Smooth muscle cell (in vitro differentiated cells): ENCODE measurements around the gene ZC3H6. TPM values are rescaled to one million over a fixed set of nuclear protein-coding genes. Genes with fewer than 3 reads are reported as not detected.

Experiments used
- DNase-seq: peaks from one replicate; lab custom pipeline; 2025; ENCODE audit not compliant: unreplicated experiment; lab: John Stamatoyannopoulos, UW
- H2AFZ ChIP-seq: fragments of 200-600 bp; sonication (generic); 2 replicates; pipeline ENCODE4 v1.6.0; 2016; ENCODE audit warnings: antibody characterized with exemption, low read depth, mild to moderate bottlenecking
- H3F3A ChIP-seq: fragments of 200-600 bp; sonication (generic); 2 replicates; pipeline ENCODE4 v1.6.0; 2017; ENCODE audit warnings: antibody characterized with exemption, low read depth
- H3K27ac ChIP-seq: fragments of 200-600 bp; sonication (generic); 2 replicates; pipeline ENCODE4 v1.5.1; 2016; ENCODE audit warnings: low read depth, mild to moderate bottlenecking
- H3K27me3 ChIP-seq: fragments of 200-600 bp; sonication (generic); 2 replicates; pipeline ENCODE4 v1.6.1; 2016; ENCODE audit warnings: low read depth, mild to moderate bottlenecking
- H3K36me3 ChIP-seq: fragments of 200-600 bp; sonication (generic); 2 replicates; pipeline ENCODE4 v1.5.1; 2016; ENCODE audit warnings: low read depth
- H3K4me1 ChIP-seq: fragments of 200-600 bp; sonication (generic); 2 replicates; pipeline ENCODE4 v1.5.1; 2016; ENCODE audit warnings: low read depth
- H3K4me2 ChIP-seq: fragments of 200-600 bp; sonication (generic); 2 replicates; pipeline ENCODE4 v1.6.0; 2016; ENCODE audit warnings: mild to moderate bottlenecking
- H3K4me3 ChIP-seq: fragments of 200-600 bp; sonication (generic); 2 replicates; pipeline ENCODE4 v1.5.1; 2016; ENCODE audit warnings: mild to moderate bottlenecking
- H3K79me2 ChIP-seq: fragments of 200-600 bp; sonication (generic); 2 replicates; pipeline ENCODE4 v1.6.0; 2016; ENCODE audit warnings: low read depth, mild to moderate bottlenecking
- H3K9ac ChIP-seq: fragments of 200-600 bp; sonication (generic); 2 replicates; pipeline ENCODE4 v1.6.0; 2016; ENCODE audit warnings: low read depth
- H3K9me3 ChIP-seq: fragments of 200-600 bp; sonication (generic); replicated peaks from 2 replicates; pipeline ENCODE4 v1.5.1; 2016; ENCODE audit warnings: low read depth
- H4K20me1 ChIP-seq: fragments of 200-600 bp; sonication (generic); 2 replicates; pipeline ENCODE4 v1.6.0; 2016; ENCODE audit warnings: low read depth
- CTCF ChIP-seq: fragments of 200-600 bp; sonication (generic); IDR thresholded peaks from 2 replicates; pipeline ENCODE4 v1.5.1; 2017; ENCODE audit warnings: borderline replicate concordance, mild to moderate bottlenecking, antibody characterized with exemption; ENCODE audit not compliant: insufficient read depth, poor library complexity, severe bottlenecking
- WGBS: methylation state at CpG from one replicate; pipeline ENCODE4 v1.1.7; 2016; ENCODE audit warnings: low lambda C conversion rate; 5-methylcytosine and 5-hydroxymethylcytosine counted together
- polyA plus RNA-seq: library from polyadenylated mRNA; unstranded; fragments of >200 nt; fragmentation: Nextera tagmentation; extraction: Ambion mirVana; gene quantifications from 2 replicates; pipeline ENCODE4 v1.2.1, GENCODE V29; 2016
- total RNA-seq: library from RNA; depleted of rRNA; stranded (reverse); fragments of >200 nt; gene quantifications from 2 replicates; pipeline ENCODE4 v1.2.3, GENCODE V29; 2014

The ZC3H6 gene
- total and polyA plus RNA-seq, 2 experiments from 2014 or later, result 1.9 to 8.4 TPM

GRCh38 chr2:112296407-112296806, 21.0 kb downstream of the ZC3H6 start:
- Histone ChIP-seq H3K9ac (no peak overlapping the region), H3K36me3 (no peaks in the 10 kb centered on the region), H3K4me2 (no peak overlapping the region), H3K79me2 (peaks cover 12% of the 10 kb centered on the region), H3K27me3 (no peaks in the 10 kb centered on the region), H4K20me1 (peaks cover 19% of the 10 kb centered on the region), H2AFZ (no peak overlapping the region), H3K9me3 (no peaks in the 10 kb centered on the region), H3K4me3 (no peak overlapping the region), H3K4me1 (peaks cover 6% of the 10 kb centered on the region), H3K27ac (no peak overlapping the region), H3F3A (peaks cover 6% of the 10 kb centered on the region)
- WGBS, result 74% methylated on average over 2 of the region's 2 CpGs
- DNase-seq, result no peak
- TF ChIP-seq CTCF, result no peak

- DNase-seq, result no peak
- peak overlapping the region; percentile 34 for H3K4me2 ChIP-seq
- H2AFZ ChIP-seq, result no peak overlapping the region
- peaks cover 6% of the 10 kb centered on the region for H3F3A ChIP-seq
- no peaks in the 10 kb centered on the region for H3K27me3 ChIP-seq
- H3K9me3 ChIP-seq, result no peaks in the 10 kb centered on the region
- no peaks in the 10 kb centered on the region for H3K36me3 ChIP-seq
- H3K4me1 ChIP-seq, result peaks cover 8% of the 10 kb centered on the region
- peaks cover 8% of the 10 kb centered on the region for H3K79me2 ChIP-seq
- peak overlapping the region; percentile 47 for H3K27ac ChIP-seq
- TF ChIP-seq CTCF, result no peak
- H3K4me3 ChIP-seq, result no peak overlapping the region
- peaks cover 4% of the 10 kb centered on the region for H4K20me1 ChIP-seq
- no peak overlapping the region for H3K9ac ChIP-seq
These were observed 25.8 kb downstream of the ZC3H6 start for GRCh38 chr2:112301171-112301584.

DNA sequence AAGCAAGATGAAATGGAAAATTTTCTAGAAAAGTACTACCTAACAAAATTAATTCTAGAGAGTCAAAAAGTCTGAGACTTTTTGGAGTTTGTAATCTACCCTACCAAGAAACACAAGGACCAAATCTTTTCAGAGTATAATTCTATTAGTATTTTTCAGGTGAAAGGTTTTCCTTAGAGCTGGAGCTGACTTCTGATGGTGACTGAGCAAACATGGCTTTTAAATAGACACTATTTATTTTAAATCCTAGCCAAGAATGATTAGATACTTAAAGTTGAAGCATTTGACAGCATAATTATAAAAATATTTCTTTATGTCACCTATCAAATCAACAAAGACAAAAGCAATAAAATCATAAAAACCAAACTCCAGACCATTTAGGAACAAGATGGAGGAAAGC, 26.6 kb downstream of the ZC3H6 start:
- no peaks in the 10 kb centered on the region for H4K20me1 ChIP-seq
- TF ChIP-seq CTCF, result no peak
- no peak for DNase-seq
- no peak overlapping the region for H3K9ac ChIP-seq
- no peak overlapping the region for H2AFZ ChIP-seq
- no peak overlapping the region for H3K4me3 ChIP-seq
- H3F3A ChIP-seq, result peaks cover 6% of the 10 kb centered on the region
- no peak overlapping the region for H3K4me2 ChIP-seq
- H3K9me3 ChIP-seq, result no peaks in the 10 kb centered on the region
- H3K36me3 ChIP-seq, result no peaks in the 10 kb centered on the region
- H3K4me1 ChIP-seq, result peaks cover 8% of the 10 kb centered on the region
- no peak overlapping the region for H3K27ac ChIP-seq
- peaks cover 8% of the 10 kb centered on the region for H3K79me2 ChIP-seq
- H3K27me3 ChIP-seq, result no peaks in the 10 kb centered on the region

- Histone ChIP-seq H3K9me3 (no peaks in the 10 kb centered on the region), H3K27me3 (no peaks in the 10 kb centered on the region), H3K27ac (peak overlapping the region; percentile 26), H3F3A (peaks cover 6% of the 10 kb centered on the region), H3K4me1 (peaks cover 8% of the 10 kb centered on the region), H3K79me2 (no peaks in the 10 kb centered on the region), H3K9ac (no peak overlapping the region), H3K4me3 (no peak overlapping the region), H4K20me1 (no peaks in the 10 kb centered on the region), H3K36me3 (no peaks in the 10 kb centered on the region), H3K4me2 (no peak overlapping the region), H2AFZ (no peak overlapping the region)
- WGBS, result 65% methylated on average over 2 of the region's 2 CpGs
- TF ChIP-seq CTCF, result no peak
- no peak for DNase-seq
These were observed 29.0 kb downstream of the ZC3H6 start for GRCh38 chr2:112304298-112304941.
